Astrocyte (in vitro differentiated cells and primary cell): Measurements from ENCODE around the gene RALY.

ENCODE experiments used
- CTCF ChIP-seq: IDR thresholded peaks from 2 replicates; pipeline ENCODE4 v1.5.1; 2011; ENCODE audit warnings: low read depth, mild to moderate bottlenecking, inconsistent platforms, low read length, moderate library complexity; ENCODE audit not compliant: insufficient read depth
- EZH2 ChIP-seq: IDR thresholded peaks from 2 replicates; pipeline ENCODE4 v1.6.1; 2012; ENCODE audit warnings: mild to moderate bottlenecking, low read length, inconsistent platforms; ENCODE audit not compliant: insufficient read depth

DNA sequence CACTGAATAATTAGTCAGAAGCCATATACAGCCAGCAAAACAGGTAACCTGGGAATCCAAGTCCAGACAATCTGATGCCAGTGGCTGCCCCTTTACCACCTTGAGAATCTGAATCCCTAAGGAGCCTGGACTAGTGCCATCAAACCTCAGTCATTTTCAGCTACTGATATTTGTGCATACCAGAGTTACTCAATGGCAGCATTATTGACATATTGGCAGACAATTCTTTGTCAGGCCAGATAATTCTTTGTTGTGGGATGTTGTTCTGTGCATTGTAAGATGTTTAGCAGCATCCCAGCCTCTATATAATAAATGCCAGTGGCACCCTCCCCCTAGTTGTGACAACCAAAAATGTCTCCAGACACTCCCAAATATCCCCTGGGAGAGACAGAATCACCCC, 121.5 kb downstream of the RALY start:
- TF ChIP-seq CTCF (no peak), EZH2 (no peak)
